ENCODE results near the gene CERS6. TPM values are rescaled to one million over a fixed set of nuclear protein-coding genes. Genes with fewer than 3 reads are reported as not detected.

CERS6 gene
- total RNA-seq, 1 donor from 2014 or later, result 55.3 TPM

DNA sequence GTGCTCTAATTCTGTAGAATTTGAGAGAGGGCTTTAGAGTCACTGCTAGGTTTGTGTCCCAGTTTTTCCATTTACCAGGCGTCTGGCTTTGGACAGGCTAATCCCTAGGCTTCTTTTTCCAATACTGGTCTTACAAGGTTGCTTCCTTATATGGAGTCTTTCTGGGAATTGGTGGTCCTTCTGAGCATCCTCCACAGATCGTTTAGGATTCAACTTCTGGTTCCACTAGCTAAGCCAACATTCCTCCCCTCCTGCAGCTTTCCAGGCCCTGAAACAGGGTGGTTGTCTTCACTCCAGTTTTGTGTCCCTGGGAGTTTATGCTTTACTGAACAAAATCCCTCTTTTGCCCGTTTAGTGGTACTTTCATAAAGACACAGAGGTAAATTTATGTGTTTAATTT, 170.6 kb downstream of the CERS6 start:
- H3K27me3 ChIP-seq (ENCODE audit: control insufficient read depth, insufficient read depth, low read length), result no peaks in the 10 kb centered on the region
- no peaks in the 10 kb centered on the region for H3K36me3 ChIP-seq (ENCODE audit: control insufficient read depth, insufficient read depth, low read length)
- TF ChIP-seq CTCF (IDR thresholded peaks at IDR 0.05; ENCODE audit: insufficient read depth, low read length, severe bottlenecking), result no peak
- H3K4me3 ChIP-seq (ENCODE audit: low read depth, low read length), result no peak overlapping the region
- DNase-seq (ENCODE audit: low read depth) (no peak), FAIRE-seq (peak; percentile 36)

- no peak for FAIRE-seq
Measured at GRCh38 chr2:168632709-168633121, 176.6 kb downstream of the CERS6 start.

DNA sequence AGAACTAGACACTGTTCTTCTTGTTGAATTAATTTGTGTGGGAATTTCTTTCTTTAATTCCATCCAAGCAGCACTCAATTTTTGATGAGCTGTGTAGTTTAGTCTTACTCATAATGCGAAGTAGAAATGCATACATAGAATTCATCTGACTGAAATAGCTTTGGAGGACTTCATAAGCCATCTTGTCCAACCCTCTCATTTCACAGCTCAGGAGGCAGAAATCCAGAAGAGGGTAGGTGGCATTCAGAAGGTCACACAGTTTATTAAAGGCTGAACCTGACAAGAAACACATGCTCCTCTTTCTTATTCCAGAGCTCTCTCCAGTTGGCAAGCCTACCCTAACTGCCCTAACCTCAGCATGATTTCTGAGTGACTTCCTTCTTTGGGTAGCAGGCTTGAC, 177.1 kb downstream of the CERS6 start:
- Histone ChIP-seq H3K4me3 (ENCODE audit: low read depth, low read length) (no peak overlapping the region), H3K27me3 (ENCODE audit: control insufficient read depth, insufficient read depth, low read length) (no peaks in the 10 kb centered on the region), H3K36me3 (ENCODE audit: control insufficient read depth, insufficient read depth, low read length) (no peaks in the 10 kb centered on the region)
- no peak for TF ChIP-seq CTCF (IDR thresholded peaks at IDR 0.05; ENCODE audit: insufficient read depth, low read length, severe bottlenecking)
- FAIRE-seq (no peak), DNase-seq (ENCODE audit: low read depth) (no peak)

More at GRCh38 chr2:168632709-168633121, 176.6 kb downstream of the CERS6 start:
- no peak for TF ChIP-seq CTCF (IDR thresholded peaks at IDR 0.05; ENCODE audit: insufficient read depth, low read length, severe bottlenecking)
- Histone ChIP-seq H3K4me3 (ENCODE audit: low read depth, low read length) (no peak overlapping the region), H3K36me3 (ENCODE audit: control insufficient read depth, insufficient read depth, low read length) (no peaks in the 10 kb centered on the region), H3K27me3 (ENCODE audit: control insufficient read depth, insufficient read depth, low read length) (no peaks in the 10 kb centered on the region)
- DNase-seq (ENCODE audit: low read depth), result no peak

- no peaks in the 10 kb centered on the region for H3K36me3 ChIP-seq (ENCODE audit: control insufficient read depth, insufficient read depth, low read length)
- FAIRE-seq (no peak), DNase-seq (ENCODE audit: low read depth) (no peak)
- H3K4me3 ChIP-seq (ENCODE audit: low read depth, low read length), result no peak overlapping the region
- no peak for TF ChIP-seq CTCF (IDR thresholded peaks at IDR 0.05; ENCODE audit: insufficient read depth, low read length, severe bottlenecking)
- no peaks in the 10 kb centered on the region for H3K27me3 ChIP-seq (ENCODE audit: control insufficient read depth, insufficient read depth, low read length)
Measured at GRCh38 chr2:168633895-168634294, 177.8 kb downstream of the CERS6 start.

DNA sequence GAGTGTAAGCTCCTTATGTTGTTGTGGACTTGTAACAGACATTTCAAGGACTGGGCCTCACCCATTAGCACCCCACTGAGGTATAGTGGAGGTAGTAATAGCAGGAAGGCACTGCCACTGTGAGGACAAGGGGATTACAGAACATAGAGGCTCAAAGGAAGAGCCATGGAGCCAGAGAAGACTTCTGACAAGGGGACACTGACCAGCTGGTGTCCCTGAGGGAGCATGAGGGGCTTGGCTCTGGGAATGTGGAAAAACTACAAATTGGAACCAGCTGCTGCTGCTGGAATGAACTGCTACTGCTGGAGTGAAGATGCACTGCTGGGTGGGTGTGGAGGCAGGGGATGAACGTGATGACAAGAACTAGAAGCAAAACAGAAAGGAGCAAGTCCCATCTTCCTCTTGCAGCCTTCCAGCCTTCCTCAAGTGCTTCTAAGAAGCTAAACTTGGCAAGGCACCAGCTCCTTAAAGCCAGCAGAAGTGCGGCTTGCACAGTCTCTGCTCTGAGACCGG, 179.0 kb downstream of the CERS6 start:
- Histone ChIP-seq H3K27me3 (ENCODE audit: control insufficient read depth, insufficient read depth, low read length) (no peaks in the 10 kb centered on the region), H3K36me3 (ENCODE audit: control insufficient read depth, insufficient read depth, low read length) (no peaks in the 10 kb centered on the region), H3K4me3 (ENCODE audit: low read depth, low read length) (no peak overlapping the region)
- DNase-seq (ENCODE audit: low read depth), result no peak
- no peak for FAIRE-seq
- no peak for TF ChIP-seq CTCF (IDR thresholded peaks at IDR 0.05; ENCODE audit: insufficient read depth, low read length, severe bottlenecking)

DNA sequence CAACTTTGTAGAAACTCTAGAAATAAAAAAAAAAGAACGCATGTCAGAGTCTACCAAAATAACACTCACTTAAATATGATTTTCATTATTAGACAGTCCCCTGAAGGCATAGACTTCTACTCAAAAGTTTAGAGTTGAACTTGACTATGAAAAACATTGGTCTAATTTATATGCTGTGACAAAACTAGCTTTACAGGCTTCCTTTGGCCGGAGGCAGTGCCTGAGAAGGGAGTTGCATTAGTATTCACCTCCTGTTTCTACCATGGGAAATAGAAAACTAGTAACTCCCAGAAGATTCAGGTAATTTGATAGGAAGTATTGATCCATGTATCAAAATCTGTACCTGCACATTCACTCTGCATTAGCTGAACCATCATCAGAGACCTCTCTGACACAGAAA, 182.9 kb downstream of the CERS6 start:
- DNase-seq (ENCODE audit: low read depth) (no peak), FAIRE-seq (no peak)
- no peak for TF ChIP-seq CTCF (IDR thresholded peaks at IDR 0.05; ENCODE audit: insufficient read depth, low read length, severe bottlenecking)

More for the DNA sequence above, 182.9 kb downstream of the CERS6 start:
- Histone ChIP-seq H3K4me3 (ENCODE audit: low read depth, low read length) (no peak overlapping the region), H3K27me3 (ENCODE audit: control insufficient read depth, insufficient read depth, low read length) (no peaks in the 10 kb centered on the region), H3K36me3 (ENCODE audit: control insufficient read depth, insufficient read depth, low read length) (no peaks in the 10 kb centered on the region)

Measured in bronchial epithelial cell (primary cell).